Ectodermal cell (in vitro differentiated cells): ENCODE data around the gene ZGPAT. TPM values are rescaled to one million over a fixed set of nuclear protein-coding genes. Genes with fewer than 3 reads are reported as not detected.
"Not testable (repeated sequence)": the region's sequence is repeated elsewhere in the genome, so short reads cannot be mapped to it uniquely, and the experiment has no call there.

ENCODE experiments used
- H3K27ac ChIP-seq: 2 replicates; pipeline ENCODE4 v1.7.0; 2013; ENCODE audit warnings: mild to moderate bottlenecking, low read depth, low read length; ENCODE audit not compliant: insufficient read depth, poor library complexity, severe bottlenecking
- H3K27me3 ChIP-seq: 2 replicates; pipeline ENCODE4 v1.7.0; 2013; ENCODE audit warnings: mild to moderate bottlenecking, low read length; ENCODE audit not compliant: insufficient read depth, control insufficient read depth, poor library complexity, severe bottlenecking
- H3K36me3 ChIP-seq: one replicate; pipeline ENCODE4 v1.7.0; 2013; ENCODE audit warnings: low read length; ENCODE audit not compliant: control insufficient read depth, insufficient read depth
- H3K4me1 ChIP-seq: one replicate; pipeline ENCODE4 v1.7.0; 2013; ENCODE audit warnings: low read length; ENCODE audit not compliant: control insufficient read depth, insufficient read depth
- H3K4me3 ChIP-seq: 2 replicates; pipeline ENCODE4 v1.7.0; 2013; ENCODE audit warnings: low read depth, low read length, control low read depth; ENCODE audit not compliant: insufficient read depth
- H3K9me3 ChIP-seq: 2 replicates; pipeline ENCODE4 v1.7.0; 2013; ENCODE audit warnings: mild to moderate bottlenecking, low read length, moderate library complexity; ENCODE audit not compliant: control insufficient read depth
- whole genome bisulfite sequencing, 2 experiments: methylation state at CpG; one replicate each; pipeline ENCODE4 v1.1.7; 2013; ENCODE audit warnings: missing lambda C conversion rate in 2 of 2; 5-methylcytosine and 5-hydroxymethylcytosine counted together
- polyA plus RNA-seq, 4 experiments: library from polyadenylated mRNA; stranded (reverse); fragments of 50-300 nt; gene quantifications; one replicate each; pipeline ENCODE4 v1.2.3, GENCODE V29; 2013

ZGPAT gene, protein sequence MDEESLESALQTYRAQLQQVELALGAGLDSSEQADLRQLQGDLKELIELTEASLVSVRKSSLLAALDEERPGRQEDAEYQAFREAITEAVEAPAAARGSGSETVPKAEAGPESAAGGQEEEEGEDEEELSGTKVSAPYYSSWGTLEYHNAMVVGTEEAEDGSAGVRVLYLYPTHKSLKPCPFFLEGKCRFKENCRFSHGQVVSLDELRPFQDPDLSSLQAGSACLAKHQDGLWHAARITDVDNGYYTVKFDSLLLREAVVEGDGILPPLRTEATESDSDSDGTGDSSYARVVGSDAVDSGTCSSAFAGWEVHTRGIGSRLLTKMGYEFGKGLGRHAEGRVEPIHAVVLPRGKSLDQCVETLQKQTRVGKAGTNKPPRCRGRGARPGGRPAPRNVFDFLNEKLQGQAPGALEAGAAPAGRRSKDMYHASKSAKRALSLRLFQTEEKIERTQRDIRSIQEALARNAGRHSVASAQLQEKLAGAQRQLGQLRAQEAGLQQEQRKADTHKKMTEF
- 33.0 TPM for polyA plus RNA-seq (2013, experiment 1 of 4)
- 27.2 TPM for polyA plus RNA-seq (2013, experiment 2 of 4)
- 23.8 TPM for polyA plus RNA-seq (2013, experiment 3 of 4)
- polyA plus RNA-seq (2013, experiment 4 of 4) = 24.1 TPM

DNA sequence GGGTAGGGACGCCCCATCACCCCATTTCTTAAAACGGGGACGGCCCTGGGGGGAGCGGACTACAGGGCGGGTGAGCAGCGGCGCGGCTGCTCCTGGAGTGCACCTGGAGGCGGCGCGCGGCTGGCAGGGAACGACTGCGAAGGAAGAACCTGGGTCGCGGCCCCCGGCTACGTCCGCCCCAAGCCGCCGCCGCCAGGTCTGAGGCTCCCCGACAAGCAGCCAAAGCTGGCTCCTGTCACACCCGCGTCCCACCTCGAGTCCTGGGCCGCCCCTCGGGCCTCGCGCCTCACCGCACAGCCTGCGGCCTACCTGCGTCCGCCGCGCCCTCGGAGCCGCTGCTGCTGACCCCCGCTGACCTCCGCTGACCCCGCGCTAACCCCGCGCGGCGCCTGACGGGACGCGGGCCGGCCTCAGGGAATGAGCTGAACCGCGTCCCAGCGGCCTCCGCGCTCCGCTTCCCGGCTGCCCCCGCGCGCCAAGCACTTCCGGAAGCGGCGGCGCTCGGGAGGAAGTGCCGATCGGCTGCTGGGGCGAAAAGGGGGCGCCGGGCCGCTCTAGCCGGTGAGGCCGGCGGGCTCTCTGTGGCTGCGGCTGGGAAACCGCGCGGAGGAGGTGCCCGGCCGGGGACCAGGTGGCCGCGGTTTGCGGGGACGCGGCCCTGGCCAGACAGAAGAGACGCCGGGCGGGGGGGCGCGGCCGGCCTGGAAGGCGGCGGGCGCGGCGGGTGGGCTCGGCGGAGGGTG, at the start of gene ZGPAT, which contains the start of gene ARFRP1:
TSS of gene ZGPAT (plus strand) at position 482 of the 743 bp plus-strand sequence. CDS start 542 bp downstream, outside the sequence.
TSS of gene ARFRP1 (minus strand) at position 419 of the 743 bp plus-strand sequence. CDS start 885 bp downstream, outside the sequence.
- Histone ChIP-seq H3K27ac (peak within 1 kb of the TSS; percentile 60), H3K9me3 (no peaks in the 10 kb centered on the region), H3K4me1 (peaks cover 5% of the 10 kb centered on the region), H3K36me3 (peaks cover 30% of the 10 kb centered on the region), H3K4me3 (peak within 1 kb of the TSS; percentile 95), H3K27me3 (no peaks in the 10 kb centered on the region)
- WGBS, 2 experiments = 0% methylated on average over 98 of the region's 98 CpGs

DNA sequence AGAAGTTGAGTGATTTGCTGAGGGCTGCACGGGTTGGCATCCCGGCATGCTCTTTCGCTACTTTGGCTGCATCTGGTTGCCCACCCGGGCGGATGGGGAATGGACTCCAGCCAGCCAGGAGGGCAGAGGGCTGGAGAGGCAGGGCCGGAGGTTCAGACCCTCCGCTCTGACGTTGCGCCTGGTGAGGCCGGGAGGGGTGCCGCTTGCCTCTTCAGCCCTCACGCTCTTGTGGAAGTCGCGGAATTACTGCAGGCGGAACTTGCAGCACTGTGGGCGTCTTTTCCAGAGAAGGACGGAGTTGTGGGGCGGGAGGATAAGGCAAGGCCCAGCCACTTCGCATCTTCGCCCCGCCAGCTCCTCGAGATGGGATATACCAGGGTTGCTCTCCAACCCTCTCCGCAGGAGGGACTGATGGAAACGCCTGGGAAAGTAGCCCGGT, 49.1 kb upstream of the ZGPAT start:
- WGBS, 2 experiments = 8% methylated on average over 25 of the region's 25 CpGs
- H3K4me1 ChIP-seq = no peaks in the 10 kb centered on the region
- peak overlapping the region; percentile 94 for H3K4me3 ChIP-seq
- no peaks in the 10 kb centered on the region for H3K9me3 ChIP-seq
- H3K36me3 ChIP-seq = no peaks in the 10 kb centered on the region
- H3K27me3 ChIP-seq = no peaks in the 10 kb centered on the region
- H3K27ac ChIP-seq = no peak overlapping the region

DNA sequence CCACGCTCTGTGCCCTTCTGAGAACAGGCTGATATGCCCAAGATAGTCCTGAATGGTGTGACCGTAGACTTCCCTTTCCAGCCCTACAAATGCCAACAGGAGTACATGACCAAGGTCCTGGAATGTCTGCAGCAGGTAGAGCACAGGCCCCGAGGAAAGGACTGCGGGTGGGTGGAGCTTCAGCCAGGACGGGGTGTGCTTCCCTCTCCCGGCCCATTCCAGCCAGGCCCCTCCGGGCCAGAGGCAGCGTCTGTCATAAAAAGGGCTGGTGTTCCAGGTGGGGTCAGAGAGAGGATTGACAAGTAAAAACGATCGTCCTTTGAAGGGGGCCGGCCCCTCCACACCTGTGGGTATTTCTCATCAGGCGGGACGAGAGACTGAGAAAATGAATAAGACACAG, 48.5 kb upstream of the ZGPAT start:
- Histone ChIP-seq H3K36me3 (no peaks in the 10 kb centered on the region), H3K27ac (no peak overlapping the region), H3K9me3 (no peaks in the 10 kb centered on the region), H3K4me1 (no peaks in the 10 kb centered on the region), H3K4me3 (peak overlapping the region; percentile 94), H3K27me3 (no peaks in the 10 kb centered on the region)
- whole genome bisulfite sequencing, 2 experiments = 84 to 85% methylated on average over 13 of the region's 13 CpGs

DNA sequence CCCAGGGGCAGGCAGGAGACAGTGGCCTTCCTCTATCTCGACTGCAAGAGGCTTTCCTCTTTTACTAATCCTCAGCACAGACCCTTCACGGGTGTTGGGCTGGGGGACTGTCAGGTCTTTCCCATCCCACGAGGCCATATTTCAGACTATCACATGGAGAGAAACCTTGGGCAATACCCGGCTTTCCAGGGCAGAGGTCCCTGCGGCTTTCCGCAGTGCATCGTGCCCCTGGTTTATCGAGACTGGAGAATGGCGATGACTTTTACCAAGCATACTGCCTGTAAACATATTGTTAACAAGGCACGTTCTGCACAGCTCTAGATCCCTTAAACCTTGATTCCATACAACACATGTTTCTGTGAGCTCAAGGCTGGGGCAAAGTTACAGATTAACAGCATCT, 47.7 kb upstream of the ZGPAT start:
- not testable (repeated sequence) for H3K4me1 ChIP-seq, H3K27me3 ChIP-seq, H3K27ac ChIP-seq, H3K9me3 ChIP-seq, H3K36me3 ChIP-seq, H3K4me3 ChIP-seq
- WGBS, 2 experiments = 89 to 91% methylated on average over 10 of the region's 10 CpGs

DNA sequence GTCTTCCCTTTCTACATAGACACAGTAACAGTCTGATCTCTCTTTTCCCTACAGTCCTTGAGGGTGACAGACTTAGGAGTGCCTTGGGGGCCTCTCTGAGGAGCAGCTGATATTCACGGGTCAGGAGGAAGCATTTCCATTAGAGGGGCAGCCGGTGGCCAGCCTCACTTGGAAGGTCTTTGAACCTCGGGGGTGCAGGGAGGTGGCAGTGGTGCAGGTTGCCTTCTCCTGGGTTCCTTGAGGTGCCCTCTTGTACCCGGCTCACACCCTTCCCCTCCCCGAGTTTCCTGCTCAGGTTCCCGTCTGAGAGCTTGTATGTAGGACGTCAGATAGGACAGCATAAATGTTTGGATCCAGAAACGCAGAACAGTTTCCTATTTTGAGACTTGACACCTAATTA, 47.2 kb upstream of the ZGPAT start:
- Histone ChIP-seq H3K36me3 (no peaks in the 10 kb centered on the region), H3K4me1 (peaks cover 3% of the 10 kb centered on the region), H3K27ac (no peak overlapping the region), H3K4me3 (no peak overlapping the region), H3K9me3 (no peaks in the 10 kb centered on the region), H3K27me3 (no peaks in the 10 kb centered on the region)
- WGBS, 2 experiments = 92 to 93% methylated on average over 8 of the region's 8 CpGs

DNA sequence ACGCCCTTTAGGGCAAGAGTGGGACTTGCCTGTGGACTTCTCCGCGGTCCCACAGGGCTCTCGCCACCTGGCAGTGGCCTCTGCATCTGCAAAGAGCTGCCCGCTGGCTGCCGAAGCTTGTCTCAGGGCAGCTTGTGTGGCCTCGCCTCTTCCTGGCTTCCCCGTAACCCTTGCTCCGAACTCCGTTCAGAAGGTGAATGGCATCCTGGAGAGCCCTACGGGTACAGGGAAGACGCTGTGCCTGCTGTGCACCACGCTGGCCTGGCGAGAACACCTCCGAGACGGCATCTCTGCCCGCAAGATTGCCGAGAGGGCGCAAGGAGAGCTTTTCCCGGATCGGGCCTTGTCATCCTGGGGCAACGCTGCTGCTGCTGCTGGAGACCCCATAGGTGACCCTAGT, 46.7 kb upstream of the ZGPAT start:
- WGBS, 2 experiments = 93 to 95% methylated on average over 22 of the region's 22 CpGs
- no peaks in the 10 kb centered on the region for H3K9me3 ChIP-seq
- H3K27me3 ChIP-seq = no peaks in the 10 kb centered on the region
- no peak overlapping the region for H3K27ac ChIP-seq
- H3K36me3 ChIP-seq = no peaks in the 10 kb centered on the region
- H3K4me1 ChIP-seq = peaks cover 3% of the 10 kb centered on the region
- H3K4me3 ChIP-seq = no peak overlapping the region

DNA sequence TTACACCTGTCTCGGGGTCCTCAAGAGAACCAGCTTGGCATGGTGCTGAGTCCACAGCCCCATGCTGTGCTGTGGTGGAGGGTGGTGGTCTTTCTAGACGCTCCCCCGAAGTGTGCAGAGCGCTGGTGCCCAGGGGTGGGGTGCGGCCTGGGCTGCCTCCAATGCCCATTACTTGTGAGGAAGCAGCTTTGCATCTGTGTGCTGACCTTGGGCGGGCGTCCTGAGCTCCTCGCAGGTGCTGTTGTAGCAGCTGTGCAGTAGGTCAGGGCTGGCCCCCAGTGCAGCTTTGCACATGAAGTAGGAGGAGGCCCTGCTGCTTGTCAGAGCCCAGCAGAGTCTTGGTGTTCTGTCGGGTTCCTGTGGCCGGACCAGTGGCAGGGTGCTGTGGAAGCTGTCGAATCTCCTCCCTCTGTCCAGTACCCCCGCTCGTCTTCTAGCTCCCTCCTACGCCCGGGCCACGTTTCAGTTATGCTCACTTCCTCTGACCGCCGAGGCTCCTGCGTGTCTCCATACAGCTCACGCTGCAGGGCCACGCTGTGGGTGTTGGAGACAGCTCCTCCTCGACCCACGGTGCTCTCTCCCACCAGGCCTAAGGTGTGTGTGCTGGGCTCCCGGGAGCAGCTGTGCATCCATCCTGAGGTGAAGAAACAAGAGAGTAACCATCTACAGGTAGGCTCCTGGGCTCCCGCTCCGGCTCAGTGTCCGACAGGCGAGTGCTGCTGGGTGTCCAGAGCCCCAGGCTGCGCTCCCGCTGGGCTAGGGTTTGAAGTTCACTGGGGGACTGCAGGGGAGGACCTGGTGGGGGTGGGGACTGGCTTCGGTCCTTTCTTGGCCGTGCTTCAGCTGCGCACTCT, 45.7 kb upstream of the ZGPAT start:
- H3K4me3 ChIP-seq = no peak overlapping the region
- no peaks in the 10 kb centered on the region for H3K36me3 ChIP-seq
- peaks cover 3% of the 10 kb centered on the region for H3K4me1 ChIP-seq
- no peaks in the 10 kb centered on the region for H3K9me3 ChIP-seq
- H3K27me3 ChIP-seq = no peaks in the 10 kb centered on the region
- 93 to 95% methylated on average over 33 of the region's 33 CpGs for WGBS, 2 experiments
- no peak overlapping the region for H3K27ac ChIP-seq

DNA sequence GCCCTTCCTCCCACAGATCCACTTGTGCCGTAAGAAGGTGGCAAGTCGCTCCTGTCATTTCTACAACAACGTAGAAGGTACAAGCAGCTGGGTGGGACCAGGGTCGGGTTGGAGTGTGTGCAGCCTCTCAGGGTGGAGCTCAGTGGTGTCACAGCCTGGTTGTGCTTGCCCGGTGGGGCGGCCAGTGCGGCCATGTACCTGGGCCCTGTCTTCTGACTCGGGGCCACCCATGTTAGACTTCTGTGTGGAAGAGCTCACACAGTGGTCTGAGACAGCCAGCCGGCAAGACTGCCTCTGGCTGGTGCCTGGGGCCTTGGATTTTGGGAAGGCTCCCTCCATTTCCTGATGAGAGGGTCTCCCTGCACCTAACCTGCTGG, 45.0 kb upstream of the ZGPAT start:
- WGBS, 2 experiments = 95% methylated on average over 9 of the region's 9 CpGs
- Histone ChIP-seq H3K4me3 (no peak overlapping the region), H3K4me1 (peaks cover 3% of the 10 kb centered on the region), H3K27me3 (no peaks in the 10 kb centered on the region), H3K27ac (no peak overlapping the region), H3K36me3 (no peaks in the 10 kb centered on the region), H3K9me3 (no peaks in the 10 kb centered on the region)

DNA sequence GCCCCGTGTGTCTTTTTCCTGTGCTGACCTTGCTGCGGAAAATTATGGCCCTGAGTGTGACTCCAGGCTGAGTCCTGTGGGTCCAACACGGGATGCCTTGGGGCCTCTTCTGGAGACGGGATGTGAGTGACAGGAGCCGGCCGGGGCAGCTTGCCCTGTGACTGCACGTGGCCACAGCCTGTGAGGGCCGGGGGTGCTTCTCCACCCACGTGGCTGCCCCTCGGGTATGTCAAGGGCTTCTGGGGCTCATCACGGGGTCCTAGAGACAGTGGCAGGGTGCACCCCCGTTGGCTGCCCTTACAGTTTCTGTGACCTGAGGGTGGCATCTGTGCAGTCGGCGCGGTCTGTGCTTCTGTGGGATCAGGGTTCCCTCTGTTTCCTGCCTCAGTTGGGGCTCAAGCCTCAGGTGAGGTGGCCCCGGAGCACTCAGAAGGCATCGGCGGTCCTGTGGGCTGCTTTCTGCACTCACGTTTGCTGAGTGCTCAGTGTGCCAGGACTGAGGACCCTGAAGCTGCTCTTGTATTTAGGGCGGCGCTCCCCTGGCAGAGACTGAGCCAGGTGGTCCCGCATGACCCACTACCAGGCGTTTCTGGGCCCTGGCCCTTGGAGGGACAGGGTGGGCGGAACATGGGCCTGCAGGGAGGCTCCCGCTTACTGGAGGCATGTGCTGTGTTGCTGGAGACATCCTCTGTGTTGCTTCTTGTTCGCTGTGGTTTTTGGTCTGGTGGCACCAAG, 44.3 kb upstream of the ZGPAT start:
- H3K4me3 ChIP-seq = no peak overlapping the region
- WGBS, 2 experiments = 94 to 95% methylated on average over 26 of the region's 26 CpGs
- no peaks in the 10 kb centered on the region for H3K9me3 ChIP-seq
- no peak overlapping the region for H3K27ac ChIP-seq
- H3K36me3 ChIP-seq = no peaks in the 10 kb centered on the region
- no peaks in the 10 kb centered on the region for H3K27me3 ChIP-seq
- peaks cover 3% of the 10 kb centered on the region for H3K4me1 ChIP-seq
